ENCODE results near the gene E2F6. TPM values are rescaled to one million over a fixed set of nuclear protein-coding genes. Genes with fewer than 3 reads are reported as not detected.

The E2F6 gene
- polyA plus RNA-seq, 3 donors: 3.5 to 6.4 (median 3.7) TPM

DNA sequence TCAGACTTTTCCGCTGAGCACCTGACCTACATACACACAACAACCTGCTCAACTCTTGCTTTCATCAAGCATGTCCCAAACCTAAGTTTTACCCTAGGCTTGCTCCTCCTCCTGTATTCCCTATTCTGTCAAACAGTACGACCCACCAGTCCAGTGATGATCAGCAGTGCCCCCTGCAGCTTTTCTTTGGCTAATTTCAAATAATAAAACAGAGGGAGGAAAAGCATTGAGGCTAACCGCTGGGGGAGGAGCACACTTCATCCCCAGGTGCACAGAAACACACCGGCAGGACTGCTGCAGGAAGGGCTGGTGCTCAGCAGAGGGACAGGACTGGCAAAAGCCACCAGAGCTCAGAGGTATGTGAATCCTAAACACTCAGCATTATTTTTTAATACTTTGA, 21.2 kb downstream of the E2F6 start:
- TF ChIP-seq, protein P1, sequence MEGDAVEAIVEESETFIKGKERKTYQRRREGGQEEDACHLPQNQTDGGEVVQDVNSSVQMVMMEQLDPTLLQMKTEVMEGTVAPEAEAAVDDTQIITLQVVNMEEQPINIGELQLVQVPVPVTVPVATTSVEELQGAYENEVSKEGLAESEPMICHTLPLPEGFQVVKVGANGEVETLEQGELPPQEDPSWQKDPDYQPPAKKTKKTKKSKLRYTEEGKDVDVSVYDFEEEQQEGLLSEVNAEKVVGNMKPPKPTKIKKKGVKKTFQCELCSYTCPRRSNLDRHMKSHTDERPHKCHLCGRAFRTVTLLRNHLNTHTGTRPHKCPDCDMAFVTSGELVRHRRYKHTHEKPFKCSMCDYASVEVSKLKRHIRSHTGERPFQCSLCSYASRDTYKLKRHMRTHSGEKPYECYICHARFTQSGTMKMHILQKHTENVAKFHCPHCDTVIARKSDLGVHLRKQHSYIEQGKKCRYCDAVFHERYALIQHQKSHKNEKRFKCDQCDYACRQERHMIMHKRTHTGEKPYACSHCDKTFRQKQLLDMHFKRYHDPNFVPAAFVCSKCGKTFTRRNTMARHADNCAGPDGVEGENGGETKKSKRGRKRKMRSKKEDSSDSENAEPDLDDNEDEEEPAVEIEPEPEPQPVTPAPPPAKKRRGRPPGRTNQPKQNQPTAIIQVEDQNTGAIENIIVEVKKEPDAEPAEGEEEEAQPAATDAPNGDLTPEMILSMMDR (IDR thresholded peaks at IDR 0.05): no peak
- Histone ChIP-seq H3K4me2 (replicated peaks; ENCODE audit: extremely low read depth, low read length, poor library complexity, severe bottlenecking) (no peak overlapping the region), H3K36me3 (replicated peaks in 1 of 2; ENCODE audit: control insufficient read depth in 1 of 2, insufficient read depth in 2 of 2, low read length in 2 of 2) (peaks cover 40 to 83% of the 10 kb centered on the region in 2 donors), H3K4me1 (ENCODE audit: control insufficient read depth in 1 of 2, insufficient read depth in 2 of 2, low read length in 2 of 2) (no peaks in the 10 kb centered on the region), H3K27me3 (ENCODE audit: control insufficient read depth in 2 of 2, insufficient read depth in 2 of 2, low read length in 2 of 2) (no peaks in the 10 kb centered on the region), H3K9me3 (replicated peaks in 1 of 2; ENCODE audit: control insufficient read depth in 1 of 2, insufficient read depth in 1 of 2, low read length in 2 of 2) (peaks cover 19 to 23% of the 10 kb centered on the region in 2 donors), H2AFZ (ENCODE audit: insufficient read depth, low read depth, low read length, poor library complexity, severe bottlenecking) (no peak overlapping the region), H4K20me1 (ENCODE audit: insufficient read depth, low read length) (no peaks in the 10 kb centered on the region), H3K4me3 (replicated peaks in 1 of 3; ENCODE audit: low read depth in 2 of 3, low read length in 3 of 3) (no peak overlapping the region), H3K27ac (ENCODE audit: low read depth in 1 of 2, low read length in 2 of 2) (no peak overlapping the region), H3K9ac (ENCODE audit: insufficient read depth, low read length, poor library complexity, severe bottlenecking) (no peak overlapping the region), H3K79me2 (ENCODE audit: insufficient read depth, low read length) (no peaks in the 10 kb centered on the region)
- Mint-ChIP-seq H3K4me3 (no peak overlapping the region), H3K4me1 (no peaks in the 10 kb centered on the region), H3K27ac (no peak overlapping the region), H3K9me3 (peaks cover 16 to 29% (median 24%) of the 10 kb centered on the region in 7 donors), H3K36me3 (peaks cover 70 to 72% of the 10 kb centered on the region in 2 donors), H3K27me3 (ENCODE audit: low read depth in 3 of 3) (no peaks in the 10 kb centered on the region)
- WGBS (ENCODE audit: insufficient coverage): 88% methylated on average over 2 of the region's 4 CpGs
- DNase-seq: no peak
- intact Hi-C loops (cut with micrococcal nuclease): loop anchor here (5.0 to 10.0 kb wide), 2 partner anchors 312 to 610 kb away; a partner anchor contains a TSS

DNA sequence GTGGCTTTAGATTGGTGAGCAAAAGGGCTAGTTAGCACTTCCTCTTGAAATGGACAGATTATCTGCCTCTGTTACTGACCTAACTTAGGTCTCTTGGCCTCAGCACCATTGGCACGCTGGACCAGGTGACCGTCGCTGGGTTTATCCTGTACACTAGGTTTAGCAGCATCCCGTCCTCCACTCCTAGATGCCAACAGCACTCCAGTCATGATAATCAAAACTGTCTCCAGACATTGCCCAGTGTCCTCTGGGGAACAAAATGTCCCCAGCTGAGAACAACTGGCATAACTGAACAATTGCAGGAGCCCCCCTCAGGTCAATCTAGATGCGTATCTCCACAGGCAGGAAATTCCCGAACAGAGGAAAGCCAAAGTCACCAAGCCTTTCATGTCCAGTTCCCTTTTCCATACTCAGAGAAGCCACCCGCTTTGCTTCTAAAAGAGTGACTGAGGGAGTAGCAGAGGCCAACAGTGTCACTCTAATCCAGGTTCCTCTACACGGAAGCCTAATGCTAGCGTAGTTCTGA, 27.3 kb downstream of the E2F6 start:
- H3K9me3 ChIP-seq (replicated peaks in 1 of 2; ENCODE audit: control insufficient read depth in 1 of 2, insufficient read depth in 1 of 2, low read length in 2 of 2): peaks cover 15 to 18% of the 10 kb centered on the region in 2 donors
- TF ChIP-seq, protein P1 (IDR thresholded peaks at IDR 0.05): no peak
- H3K27me3 Mint-ChIP-seq (ENCODE audit: low read depth in 3 of 3): no peaks in the 10 kb centered on the region
- H3K79me2 ChIP-seq (ENCODE audit: insufficient read depth, low read length): no peaks in the 10 kb centered on the region
- DNase-seq: no peak
- no peaks in the 10 kb centered on the region for H3K27me3 ChIP-seq (ENCODE audit: control insufficient read depth in 2 of 2, insufficient read depth in 2 of 2, low read length in 2 of 2)
- H3K4me3 ChIP-seq (replicated peaks in 1 of 3; ENCODE audit: low read depth in 2 of 3, low read length in 3 of 3): no peak overlapping the region
- H3K9me3 Mint-ChIP-seq: peaks cover 17 to 21% (median 19%) of the 10 kb centered on the region in 7 donors
- H3K36me3 ChIP-seq (replicated peaks in 1 of 2; ENCODE audit: control insufficient read depth in 1 of 2, insufficient read depth in 2 of 2, low read length in 2 of 2): peaks cover 5 to 30% of the 10 kb centered on the region in 2 donors
- no peaks in the 10 kb centered on the region for H3K4me1 ChIP-seq (ENCODE audit: control insufficient read depth in 1 of 2, insufficient read depth in 2 of 2, low read length in 2 of 2)
- peaks cover 1% of the 10 kb centered on the region for H3K4me1 Mint-ChIP-seq
- no peak overlapping the region for H3K4me2 ChIP-seq (replicated peaks; ENCODE audit: extremely low read depth, low read length, poor library complexity, severe bottlenecking)
- H3K4me3 Mint-ChIP-seq: no peak overlapping the region
- intact Hi-C loops (cut with micrococcal nuclease): no loop called here
- 99% methylated on average over 5 of the region's 9 CpGs for WGBS (ENCODE audit: insufficient coverage)
- H3K27ac ChIP-seq (ENCODE audit: low read depth in 1 of 2, low read length in 2 of 2): no peak overlapping the region
- peaks cover 31 to 32% of the 10 kb centered on the region in 2 donors for H3K36me3 Mint-ChIP-seq
- no peak overlapping the region for H2AFZ ChIP-seq (ENCODE audit: insufficient read depth, low read depth, low read length, poor library complexity, severe bottlenecking)
- no peaks in the 10 kb centered on the region for H4K20me1 ChIP-seq (ENCODE audit: insufficient read depth, low read length)
- H3K27ac Mint-ChIP-seq: no peak overlapping the region
- no peak overlapping the region for H3K9ac ChIP-seq (ENCODE audit: insufficient read depth, low read length, poor library complexity, severe bottlenecking)

Measured in CD14-positive monocyte (primary cell).